HG02870 (cell line): ENCODE results near the gene OPALIN.
"Not testable (repeated sequence)": the region's sequence is repeated elsewhere in the genome, so short reads cannot be mapped to it uniquely, and the experiment has no call there.

Experiments used
- ATAC-seq: cut with Tn5 transposase; IDR thresholded peaks from one replicate; pipeline ENCODE4 v1.9.1; 2021; ENCODE audit warnings: mild to moderate bottlenecking, moderate library complexity; ENCODE audit not compliant: unreplicated experiment

The OPALIN gene

DNA sequence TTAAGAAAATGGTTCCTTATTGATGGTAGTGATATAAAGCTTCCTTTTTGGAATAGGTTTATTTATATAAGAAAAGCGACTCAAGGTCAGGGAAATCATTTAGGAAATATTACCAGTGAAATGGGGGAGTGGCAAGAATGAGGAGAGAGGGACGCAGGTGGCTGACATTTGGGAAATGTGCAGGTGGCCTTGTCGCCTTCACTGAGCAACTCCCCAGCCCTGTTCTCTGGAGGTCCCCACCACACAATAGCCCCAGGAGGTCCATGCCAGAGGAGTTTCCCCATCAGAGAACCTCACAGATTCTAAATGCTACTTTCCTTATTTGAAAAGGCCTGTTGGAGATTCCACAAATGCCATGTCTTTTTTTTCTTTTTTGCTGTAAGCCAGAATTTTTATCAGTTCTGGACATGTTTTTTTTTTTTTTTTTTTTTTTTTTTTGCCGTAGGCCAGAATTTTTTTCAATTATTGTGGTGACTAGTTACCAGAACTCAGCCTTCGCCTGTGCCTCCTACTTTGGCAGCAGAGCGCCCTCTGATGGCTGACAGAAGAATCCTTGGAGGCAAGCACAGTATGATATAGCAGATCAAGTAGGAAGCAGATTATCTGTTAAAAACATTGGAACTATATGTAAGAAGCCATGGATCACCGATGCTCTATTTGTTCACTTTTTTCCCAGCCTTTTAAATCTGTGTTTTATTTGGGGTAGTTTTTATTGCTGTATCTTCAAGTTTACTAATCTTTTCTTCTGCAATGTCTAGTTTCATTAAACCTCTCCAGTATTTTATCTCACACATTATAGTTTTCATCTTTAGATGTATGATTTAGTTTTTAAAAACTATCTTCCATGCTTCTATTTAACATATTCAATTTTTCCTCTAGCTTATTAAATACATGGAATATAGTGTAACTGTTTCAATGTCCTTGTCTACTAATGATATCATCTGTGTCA, 18.6 kb downstream of the OPALIN start:
- no peak for ATAC-seq

DNA sequence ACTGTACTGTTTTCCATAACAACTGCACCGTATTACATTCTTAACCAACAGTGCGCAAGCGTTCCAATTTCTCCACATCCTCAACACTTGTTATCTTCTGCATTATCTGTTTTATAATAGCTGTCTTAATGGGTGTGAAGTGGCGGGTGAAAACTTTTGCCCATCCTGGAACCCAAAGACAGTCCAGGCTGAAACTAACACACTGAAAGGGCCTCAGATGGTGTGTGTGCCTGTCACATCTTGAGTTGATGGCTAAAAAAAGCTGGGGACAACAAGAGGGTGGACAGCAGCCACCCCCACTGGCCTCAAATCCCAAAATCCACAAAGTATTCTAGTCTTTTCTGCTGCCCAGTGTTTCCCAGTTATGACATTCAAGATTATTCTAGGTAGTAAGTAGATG, 19.4 kb downstream of the OPALIN start:
- ATAC-seq: no peak

DNA sequence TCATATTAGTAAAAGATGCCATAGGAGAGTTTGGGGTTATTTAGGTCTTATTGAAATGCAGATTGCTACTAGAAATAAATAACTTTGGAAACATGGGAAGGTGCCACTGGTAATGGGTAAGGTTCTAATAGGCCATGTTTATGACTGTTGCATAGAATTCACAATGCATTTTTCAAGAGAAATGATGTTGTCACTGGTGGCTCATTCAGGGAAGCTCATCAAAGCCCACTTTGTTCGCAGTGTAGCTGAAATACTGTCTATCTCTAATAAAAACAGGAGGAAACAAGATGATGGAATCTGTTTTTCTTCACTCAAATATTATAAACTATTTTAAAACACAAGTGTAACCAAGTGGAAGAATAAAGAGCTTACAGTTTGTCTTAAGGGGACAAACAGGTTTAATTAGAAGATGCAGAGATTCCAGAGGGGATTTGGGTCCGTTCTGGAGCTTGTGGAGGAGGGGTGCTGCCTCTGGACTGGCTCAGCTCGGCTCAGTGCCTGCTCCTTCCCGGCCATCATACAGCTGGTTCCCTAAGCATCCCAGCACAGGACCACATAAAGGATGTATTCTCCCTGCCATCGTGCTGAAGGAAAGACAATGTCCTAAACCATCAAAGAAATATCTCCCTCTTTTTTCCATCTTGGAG, 20.4 kb downstream of the OPALIN start:
- no peak for ATAC-seq

DNA sequence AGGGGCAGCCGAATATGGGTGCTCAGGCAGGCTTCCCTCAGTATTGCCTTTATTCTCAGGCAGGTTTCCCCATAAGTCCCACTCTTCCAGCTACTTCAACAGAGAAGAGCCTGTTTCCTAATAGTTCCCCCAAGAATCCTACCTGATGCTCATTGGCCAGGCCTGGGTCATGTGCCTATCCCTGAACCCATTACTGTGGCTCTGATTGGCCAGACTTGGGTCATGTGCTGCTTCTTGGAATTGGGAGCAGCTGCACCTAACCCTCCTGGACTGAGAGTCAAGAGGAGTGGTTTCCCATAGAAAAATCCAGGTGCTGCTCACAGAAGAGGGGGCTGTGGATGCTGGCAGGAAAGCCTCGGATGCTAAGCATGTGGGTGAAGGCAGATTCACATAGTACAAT, 21.7 kb downstream of the OPALIN start:
- ATAC-seq: no peak

DNA sequence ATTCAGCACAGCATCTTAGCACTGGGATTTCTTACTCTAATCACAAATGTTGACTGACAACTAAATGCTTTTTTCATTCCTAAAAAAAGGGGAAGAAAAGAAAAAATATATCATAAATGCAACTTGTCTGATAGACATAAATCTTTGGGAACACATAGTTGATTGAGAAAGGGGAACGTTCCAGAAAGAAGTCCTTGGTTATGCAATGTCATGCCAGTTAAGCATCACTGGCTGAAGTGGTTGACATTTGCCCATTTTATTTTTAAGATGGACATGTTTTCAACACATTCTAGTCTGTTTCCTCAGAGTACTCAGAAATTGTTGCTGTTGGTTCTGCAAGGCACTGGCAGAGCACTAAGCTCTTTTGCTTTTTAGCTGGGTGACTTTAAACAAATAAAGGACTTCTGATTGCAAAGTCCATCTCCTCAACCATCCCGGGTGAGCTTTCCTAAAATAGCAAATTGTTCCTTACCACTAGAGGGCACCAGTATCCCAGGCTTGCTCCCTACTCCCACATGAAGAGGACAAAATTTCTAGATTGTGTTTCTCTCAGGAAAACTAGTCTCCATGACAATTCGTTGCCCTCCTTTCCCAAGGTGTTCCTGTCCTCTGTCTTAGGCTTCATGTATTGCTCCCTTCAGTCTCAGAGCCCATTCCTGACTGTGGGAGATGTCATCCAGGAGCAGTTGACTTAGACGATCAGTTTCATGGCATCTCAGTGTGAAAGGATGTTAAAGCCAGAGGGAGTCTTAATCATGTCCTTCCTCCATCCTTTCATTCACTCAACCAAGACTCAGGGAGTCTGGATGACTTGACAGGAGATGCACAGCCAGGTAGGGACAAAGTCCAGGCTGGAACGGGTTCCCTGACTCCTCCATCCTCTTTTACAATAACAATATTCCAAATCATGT, 23.9 kb downstream of the OPALIN start:
- ATAC-seq: no peak

DNA sequence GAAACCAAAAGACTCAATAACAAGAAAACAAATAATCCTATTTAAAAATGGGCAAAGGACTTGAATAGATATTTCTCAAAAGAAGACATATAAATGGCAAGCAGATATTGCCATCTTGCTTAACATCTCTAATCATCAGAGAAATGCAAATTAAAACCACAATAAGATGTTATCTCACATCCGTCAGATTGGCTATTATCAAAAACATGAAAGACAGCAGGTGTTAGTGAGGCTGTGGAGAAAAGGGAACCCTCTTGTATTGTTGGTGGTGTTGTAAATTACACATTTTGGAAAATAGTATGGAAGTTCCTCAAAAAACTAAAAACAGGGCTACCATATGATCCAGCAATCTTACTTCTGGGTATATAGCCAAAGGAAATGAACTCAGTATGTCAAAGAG, 25.7 kb downstream of the OPALIN start:
- no peak for ATAC-seq

DNA sequence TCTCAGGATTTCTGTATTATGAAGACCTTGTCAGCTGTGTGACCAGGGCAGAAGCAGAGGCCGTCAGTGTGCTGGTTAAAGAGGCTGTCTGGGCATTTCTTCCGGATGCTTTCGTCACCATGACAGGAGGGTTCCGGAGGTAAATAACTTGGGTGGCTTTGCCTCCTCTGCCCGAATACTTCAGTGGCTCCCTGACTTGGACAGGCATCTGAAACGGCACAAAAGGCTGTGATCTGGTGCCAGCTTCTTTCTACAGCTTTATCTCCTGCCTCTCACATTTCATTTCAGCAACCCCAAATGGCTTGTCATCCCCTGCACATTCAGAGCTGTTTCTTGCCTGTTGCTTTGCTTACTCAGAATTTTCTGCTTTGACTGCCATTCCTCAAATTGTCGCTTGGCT, 31.3 kb downstream of the OPALIN start:
- ATAC-seq: no peak

DNA sequence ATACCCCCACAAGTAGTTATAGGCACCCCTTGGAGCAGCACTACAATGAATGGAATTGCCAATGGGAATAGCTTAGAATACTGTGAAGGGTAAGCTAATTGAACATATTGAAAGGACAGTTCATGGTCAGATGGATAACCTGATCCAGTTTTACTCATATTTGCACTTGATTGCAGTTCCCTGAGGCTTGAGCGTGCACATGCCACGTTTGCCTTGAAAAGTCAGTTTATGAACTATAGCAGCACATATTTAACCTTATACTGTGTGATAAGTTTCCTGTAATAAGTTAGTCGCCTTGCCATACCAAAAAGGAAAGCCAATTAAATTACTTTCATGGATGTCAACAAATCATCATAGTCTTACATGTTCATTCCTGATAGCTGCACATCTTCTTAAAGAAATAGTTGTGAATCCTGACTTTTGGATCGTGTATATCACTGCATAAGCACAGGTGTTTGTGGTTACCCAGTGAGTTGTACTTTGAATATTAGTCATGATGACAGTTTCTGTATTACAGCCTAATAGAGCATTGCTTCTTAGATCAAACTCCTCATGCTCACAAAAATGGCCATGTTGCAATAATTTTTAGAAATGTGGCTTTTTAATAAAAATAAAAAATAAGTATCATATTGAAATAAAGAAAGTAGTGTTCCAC, 33.0 kb downstream of the OPALIN start:
- peak; percentile 96 for ATAC-seq

DNA sequence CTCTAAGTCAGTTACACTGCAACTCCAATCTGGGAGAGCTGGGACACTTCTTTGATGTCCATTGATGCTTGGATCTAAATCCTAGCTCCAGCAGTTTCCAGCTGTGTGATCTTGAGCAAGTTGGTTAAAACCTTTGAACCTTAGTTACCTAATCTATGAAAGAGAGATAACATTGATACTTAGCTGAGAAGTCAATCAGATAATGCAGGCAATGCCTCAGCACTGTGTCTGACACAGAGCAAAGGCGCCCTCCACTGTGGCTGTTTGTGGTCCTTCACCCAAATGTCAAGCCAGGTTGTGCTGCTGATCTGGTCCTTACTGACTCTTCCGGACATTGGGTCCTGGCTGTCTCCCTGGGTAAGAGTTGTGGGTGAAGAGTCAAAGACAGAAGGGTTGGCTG, 34.4 kb downstream of the OPALIN start:
- no peak for ATAC-seq

DNA sequence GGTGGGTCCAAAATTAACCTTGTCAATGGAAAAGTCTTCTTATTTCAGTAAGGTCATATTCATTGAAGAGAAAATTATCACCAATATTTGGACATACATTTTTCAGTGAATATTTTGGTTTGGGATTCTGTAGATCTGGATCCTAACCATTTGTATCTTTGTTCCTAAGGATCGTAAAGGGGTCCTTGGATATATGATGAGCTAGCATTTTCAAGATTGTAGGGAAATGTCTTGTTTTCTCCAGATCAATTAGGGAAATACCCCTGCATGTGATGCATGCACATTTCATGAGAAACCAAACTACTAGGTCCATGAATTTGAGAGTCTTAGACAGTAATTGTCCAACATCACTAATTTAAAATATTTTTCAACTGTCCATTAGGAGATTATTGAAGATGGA, 36.5 kb downstream of the OPALIN start:
- no peak for ATAC-seq

DNA sequence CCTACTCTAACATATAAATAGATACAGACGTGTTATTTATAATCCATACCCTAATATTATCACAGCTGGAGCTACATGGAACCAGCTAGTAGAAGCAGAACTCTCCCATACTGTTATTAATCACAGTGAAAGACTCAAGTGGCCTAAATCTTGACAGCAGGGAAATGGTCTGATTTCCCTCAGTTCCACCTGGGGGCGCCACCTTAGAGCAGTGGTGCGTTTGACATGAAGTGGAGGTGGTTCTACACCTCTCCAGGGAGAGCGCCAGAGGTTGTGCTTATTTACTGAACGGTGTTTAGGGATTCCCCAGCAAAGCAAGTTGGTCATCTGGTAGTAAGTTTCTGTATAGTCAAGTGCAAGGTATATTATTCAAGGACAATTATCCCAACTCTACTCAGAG, 37.0 kb downstream of the OPALIN start:
- ATAC-seq: no peak

DNA sequence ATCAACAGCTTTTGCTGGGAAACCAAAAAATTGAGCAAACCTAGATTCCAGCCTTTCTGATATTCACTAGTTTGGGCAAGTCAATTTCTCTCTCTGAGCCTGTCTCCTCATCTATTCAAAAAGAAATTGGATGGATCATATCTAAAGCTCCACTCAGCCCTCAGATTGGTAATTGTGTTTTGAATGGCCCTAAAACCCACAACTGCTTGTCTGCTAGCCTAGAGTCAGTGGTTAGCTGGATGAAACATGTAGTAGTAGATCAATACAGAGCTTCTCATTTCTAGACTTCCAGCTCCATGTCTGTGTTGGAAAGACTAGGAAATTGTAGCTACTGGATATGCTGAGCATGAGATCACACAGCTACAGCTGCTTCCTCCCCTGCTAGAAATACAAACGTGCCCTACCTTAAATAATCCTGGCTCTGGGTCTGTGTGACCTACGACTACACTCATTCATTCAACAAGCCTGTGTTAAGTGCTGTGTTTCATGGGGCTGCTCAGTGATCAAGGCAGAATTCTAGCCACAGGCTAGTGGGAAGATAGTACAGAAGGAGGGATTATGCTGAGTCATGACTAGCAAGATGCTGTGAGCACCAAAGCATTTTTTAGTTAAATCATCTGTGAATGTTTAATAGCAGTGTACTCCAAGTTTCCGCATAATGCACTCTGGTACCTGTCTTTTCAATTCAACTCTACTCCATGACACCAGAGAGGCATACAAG, 38.9 kb downstream of the OPALIN start:
- ATAC-seq: no peak

DNA sequence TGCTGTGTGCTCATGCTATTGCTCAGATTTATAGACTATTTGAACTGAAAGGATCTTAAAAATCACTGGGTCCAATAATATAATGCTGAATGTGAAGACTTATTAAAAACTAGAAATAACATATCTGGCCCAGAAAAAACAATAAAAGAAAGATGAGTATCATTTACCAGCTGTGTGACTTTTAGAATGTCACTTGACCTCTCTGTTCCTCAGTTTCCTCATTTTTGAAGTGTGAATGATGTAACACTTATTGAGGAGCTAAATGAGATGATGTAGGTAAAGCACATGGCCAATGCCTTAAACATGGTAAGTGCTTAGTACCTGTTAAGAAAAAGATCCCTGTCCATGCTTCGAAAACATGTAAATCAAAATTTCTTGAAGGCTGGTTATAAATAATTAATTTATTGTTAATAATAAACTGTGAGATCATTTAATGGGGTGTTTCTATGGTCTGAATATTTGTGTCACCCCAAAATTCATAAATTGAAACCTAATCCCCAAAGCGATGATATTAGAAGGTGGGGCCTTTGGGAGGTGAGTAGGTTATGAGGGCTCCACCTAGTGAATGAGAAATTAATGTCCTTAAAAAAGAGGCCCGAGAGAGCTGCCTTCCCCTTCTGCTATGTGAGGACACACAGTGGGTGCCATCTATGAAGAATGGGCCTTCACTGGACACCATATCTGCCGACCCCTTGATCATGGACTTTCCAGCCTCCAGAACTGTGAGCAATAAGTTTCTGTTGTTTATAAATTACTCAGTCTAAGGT, 41.6 kb downstream of the OPALIN start:
- no peak for ATAC-seq

DNA sequence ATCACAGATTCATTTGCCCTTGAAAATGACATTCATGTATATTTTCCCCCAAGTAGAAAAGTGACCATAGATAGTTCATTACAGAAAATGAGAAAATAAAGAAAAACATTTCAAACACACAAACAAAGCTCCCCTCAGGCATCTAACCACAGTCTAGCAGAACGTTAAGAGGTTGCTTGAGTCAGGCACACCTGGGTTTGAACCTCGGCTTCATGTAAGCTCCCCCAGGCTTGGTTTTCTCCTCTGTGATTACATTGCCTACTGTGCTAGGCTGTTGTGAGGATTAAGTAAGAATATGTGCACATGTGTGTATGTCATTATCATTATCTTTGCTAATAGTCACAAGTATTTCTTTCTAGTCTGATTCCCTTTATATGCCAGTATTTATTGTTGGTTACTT, 45.5 kb downstream of the OPALIN start:
- no peak for ATAC-seq

DNA sequence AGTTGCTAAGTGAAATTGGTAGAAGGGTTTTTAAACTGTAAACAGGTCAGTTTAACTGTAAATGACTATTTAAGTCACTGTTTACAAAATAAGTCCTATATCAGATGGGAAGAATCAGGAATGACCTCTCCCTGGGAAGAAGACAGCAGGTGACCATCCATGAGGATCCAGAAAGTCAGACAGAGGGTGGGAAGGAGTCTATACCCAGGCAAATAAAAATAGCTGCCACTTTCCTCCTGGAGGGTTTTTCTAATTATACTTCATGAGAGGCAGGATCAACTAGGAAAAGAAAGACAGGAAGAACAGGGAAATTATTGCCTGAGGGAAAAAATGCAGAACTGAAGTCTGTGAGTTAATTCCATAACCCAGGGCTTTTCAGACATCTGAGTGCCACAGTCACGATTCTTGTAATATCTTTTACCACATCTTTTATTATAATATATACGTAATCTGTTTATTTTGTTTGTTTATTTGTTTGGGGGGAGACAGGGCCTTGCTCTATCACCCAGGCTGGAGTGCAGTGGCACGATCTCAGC, 47.6 kb downstream of the OPALIN start:
- no peak for ATAC-seq

DNA sequence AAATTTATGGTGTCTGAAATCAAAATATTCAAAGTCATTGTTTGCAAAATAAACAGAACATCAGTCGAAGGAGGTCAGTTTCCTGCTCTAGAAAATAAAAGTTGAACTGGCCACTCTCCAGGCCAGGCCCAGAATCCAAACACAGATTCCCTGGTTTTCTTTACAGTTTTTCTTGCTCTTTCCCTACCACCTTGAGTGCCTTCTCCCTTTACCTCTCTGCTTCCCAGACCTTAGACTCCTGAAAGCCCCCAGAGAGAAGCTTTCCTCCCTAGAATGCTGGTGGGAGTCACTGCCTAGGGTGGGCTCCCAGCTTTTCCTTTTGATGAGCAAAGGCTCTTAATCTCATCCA, 48.5 kb downstream of the OPALIN start:
- no peak for ATAC-seq

DNA sequence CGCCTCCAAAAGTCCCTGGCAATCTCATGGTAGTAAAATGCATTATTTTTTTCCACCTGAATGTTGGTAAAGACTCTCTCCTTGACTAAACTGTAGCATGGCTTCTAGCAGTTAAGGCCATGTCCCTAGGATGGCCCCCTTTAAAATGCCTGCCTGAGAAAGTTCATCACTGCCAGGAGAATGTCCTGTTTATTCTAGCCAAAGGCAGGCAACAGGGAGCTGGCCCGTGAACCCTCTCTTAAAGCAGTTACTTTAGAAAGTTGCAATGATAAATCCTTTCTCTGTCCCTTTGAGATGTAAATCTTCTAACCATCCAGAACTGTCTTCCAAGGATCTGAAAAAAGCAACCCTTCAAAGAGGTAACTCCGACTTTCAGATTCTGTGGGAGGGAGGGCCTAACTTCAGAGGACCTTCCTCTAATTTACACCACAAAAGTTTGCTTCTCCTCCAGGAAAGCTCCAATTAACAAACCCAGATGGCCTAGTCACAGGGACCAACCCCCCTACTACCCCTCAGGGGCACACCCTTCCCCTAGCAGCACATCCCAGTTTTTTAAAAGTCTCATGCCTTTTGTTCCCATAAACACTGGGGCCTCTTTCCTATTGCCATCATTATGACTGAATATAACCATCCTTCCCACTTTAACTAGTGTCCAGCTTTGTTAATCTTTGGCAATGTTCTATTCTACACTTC, 49.0 kb downstream of the OPALIN start:
- ATAC-seq: no peak

DNA sequence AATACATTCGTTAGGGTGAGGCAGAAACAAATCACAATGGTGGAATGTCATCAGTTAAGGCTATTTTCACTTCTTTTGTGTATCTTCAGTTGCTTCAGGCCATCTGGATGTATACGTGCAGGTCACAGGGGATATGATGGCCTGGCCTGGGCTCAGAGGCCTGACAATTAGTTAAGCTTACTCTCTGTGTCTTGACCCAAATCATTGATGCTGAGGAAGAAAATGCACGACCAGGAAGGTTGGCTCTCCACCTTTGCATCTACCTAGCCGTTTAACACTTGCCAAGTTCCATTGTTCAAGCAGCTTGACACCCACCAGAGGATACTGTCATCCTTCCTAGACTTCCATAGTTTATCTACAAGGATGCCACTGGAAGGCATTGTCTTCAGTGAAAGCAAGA, 49.9 kb downstream of the OPALIN start:
- not testable (repeated sequence) for ATAC-seq

DNA sequence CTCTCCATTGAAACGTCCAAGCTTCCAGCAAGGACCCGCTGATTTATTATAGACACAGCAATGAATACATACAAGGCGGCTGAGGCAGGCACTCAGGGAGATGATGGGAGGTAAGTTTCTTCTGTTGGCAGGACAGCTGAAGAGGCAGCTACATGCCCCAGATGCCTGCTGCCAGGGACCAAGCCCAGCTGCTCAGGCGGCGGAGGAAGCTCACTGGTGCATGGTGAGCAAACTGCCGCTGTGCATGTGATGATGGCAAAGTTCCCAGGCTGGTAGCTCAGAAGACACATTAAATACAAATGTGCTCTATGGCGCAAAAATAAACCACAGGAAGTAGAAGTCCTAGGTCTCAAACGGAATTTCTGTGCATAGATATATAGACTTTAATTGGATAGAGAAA, 52.3 kb downstream of the OPALIN start:
- no peak for ATAC-seq
